Endothelial cell of umbilical vein (primary cell): ENCODE measurements around the gene BNIP2. TPM values are rescaled to one million over a fixed set of nuclear protein-coding genes. Genes with fewer than 3 reads are reported as not detected.

Experiments
- BruUV-seq: library from RNA; stranded (reverse); fragments of 400-500 nt; replicated peaks from 2 replicates; lab custom pipeline; 2021; lab: Mats Ljungman, UMichigan
- CTCF ChIA-PET: fragments of 300-600, 350-600 bp; sonication (Branson Sonifier 250); formaldehyde crosslinking; loops from one replicate; lab custom pipeline; 2021; ENCODE audit warnings: antibody characterized with exemption, inconsistent platforms; lab: Charles Lee
- POLR2A ChIA-PET: fragments of 300-600, 350-600 bp; sonication (Branson Sonifier 250); formaldehyde crosslinking; loops from one replicate; lab custom pipeline; 2021; ENCODE audit warnings: antibody characterized with exemption, inconsistent platforms; lab: Charles Lee
- DNase-seq: peaks from one replicate; pipeline ENCODE4 v3.0.0-alpha.2; 2011; ENCODE audit warnings: low read depth, low spot score
- FAIRE-seq: peaks from 2 replicates; lab custom pipeline; 2011; peaks lifted over from hg19 to GRCh38; lab: Jason Lieb, UNC
- H2AFZ ChIP-seq: 2 replicates; pipeline ENCODE4 v1.6.0; 2012; ENCODE audit warnings: low read depth, low read length, control low read depth, inconsistent platforms
- H3K27ac ChIP-seq: 2 replicates; pipeline ENCODE4 v1.5.1; 2011; ENCODE audit warnings: low read depth, mild to moderate bottlenecking, control low read depth, low read length, moderate library complexity; ENCODE audit not compliant: insufficient read depth
- H3K27me3 ChIP-seq, 2 experiments: 2 replicates each; pipeline versions ENCODE4 v1.6.0 to v1.6.1; 2011; ENCODE audit warnings: low read length in 2 of 2, mixed read lengths in 1 of 2; ENCODE audit not compliant: control insufficient read depth in 2 of 2, insufficient read depth in 2 of 2
- H3K36me3 ChIP-seq, 2 experiments: 2 replicates in 1 of 2; 3 replicates in 1 of 2; pipeline ENCODE4 v1.5.1; 2011; ENCODE audit warnings: low read length in 2 of 2, mild to moderate bottlenecking in 1 of 2, moderate library complexity in 1 of 2; ENCODE audit not compliant: control insufficient read depth in 2 of 2, insufficient read depth in 2 of 2; ENCODE audit errors: extremely low read depth in 1 of 2
- H3K4me1 ChIP-seq: 3 replicates; pipeline ENCODE4 v1.5.1; 2011; ENCODE audit warnings: mild to moderate bottlenecking, low read length; ENCODE audit not compliant: control insufficient read depth, insufficient read depth; ENCODE audit errors: extremely low read depth
- H3K4me2 ChIP-seq: 2 replicates; pipeline ENCODE4 v1.6.1; 2011; ENCODE audit warnings: low read length, control low read depth, mixed read lengths; ENCODE audit not compliant: insufficient read depth
- H3K4me3 ChIP-seq, 3 experiments: fragments of 200-600 bp in 1 of 3; sonication (generic), shearing (Covaris generic) in 1 of 3; replicated peaks in 1 of 3; 2 replicates each; pipeline ENCODE4 v1.5.1; 2011 to 2016; ENCODE audit warnings: control low read depth in 3 of 3, low read length in 3 of 3, mild to moderate bottlenecking in 2 of 3, inconsistent platforms in 1 of 3, low read depth in 1 of 3, moderate library complexity in 1 of 3; ENCODE audit not compliant: insufficient read depth in 1 of 3
- H3K79me2 ChIP-seq: 2 replicates; pipeline ENCODE4 v1.6.0; 2012; ENCODE audit warnings: low read length, inconsistent platforms; ENCODE audit not compliant: control insufficient read depth, insufficient read depth
- H3K9ac ChIP-seq: replicated peaks from 2 replicates; pipeline ENCODE3; 2011; ENCODE audit warnings: low read length, control low read depth; ENCODE audit not compliant: insufficient read depth; ENCODE audit errors: extremely low read depth
- H3K9me1 ChIP-seq: replicated peaks from 3 replicates; pipeline ENCODE4 v1.6.0; 2011; ENCODE audit warnings: mild to moderate bottlenecking, low read length; ENCODE audit not compliant: control insufficient read depth, insufficient read depth; ENCODE audit errors: extremely low read depth
- H3K9me3 ChIP-seq: replicated peaks from 2 replicates; pipeline ENCODE4 v1.5.1; 2012; ENCODE audit warnings: low read length, inconsistent platforms; ENCODE audit not compliant: control insufficient read depth, insufficient read depth
- H4K20me1 ChIP-seq: replicated peaks from 2 replicates; pipeline ENCODE3; 2011; ENCODE audit warnings: mild to moderate bottlenecking, low read length; ENCODE audit not compliant: control insufficient read depth, insufficient read depth; ENCODE audit errors: extremely low read depth
- EZH2 ChIP-seq: IDR thresholded peaks from 2 replicates; pipeline ENCODE4 v1.6.1; 2012; ENCODE audit warnings: borderline replicate concordance, low read depth, mild to moderate bottlenecking, moderate library complexity, low read length, inconsistent platforms; ENCODE audit not compliant: severe bottlenecking
- FOS ChIP-seq: IDR thresholded peaks from 2 replicates; pipeline ENCODE4 v1.6.1; 2011; ENCODE audit warnings: mild to moderate bottlenecking, low read length, moderate library complexity, borderline replicate concordance; ENCODE audit not compliant: insufficient read depth
- GATA2 ChIP-seq: IDR thresholded peaks from 2 replicates; pipeline ENCODE4 v1.7.0; 2011; ENCODE audit warnings: low read depth, mild to moderate bottlenecking, moderate library complexity, mixed read lengths, low read length; ENCODE audit not compliant: insufficient read length, insufficient read depth
- JUN ChIP-seq: IDR thresholded peaks from 2 replicates; pipeline ENCODE4 v1.6.1; 2011; ENCODE audit warnings: borderline replicate concordance, low read depth; ENCODE audit not compliant: insufficient read length, insufficient read depth
- MYC ChIP-seq: IDR thresholded peaks from one replicate; pipeline ENCODE4 v1.6.1; 2011; ENCODE audit warnings: mild to moderate bottlenecking, low read depth, low read length
- POLR2A ChIP-seq: IDR thresholded peaks from 2 replicates; pipeline ENCODE4 v1.6.1; 2012; ENCODE audit warnings: low read depth, mild to moderate bottlenecking, control low read depth, low read length
- POLR2AphosphoS5 ChIP-seq: IDR thresholded peaks from 2 replicates; pipeline ENCODE4 v1.6.1; 2012; ENCODE audit warnings: low read depth, mild to moderate bottlenecking, control low read depth, low read length, moderate library complexity; ENCODE audit not compliant: insufficient read depth
- dilution Hi-C: fragments of 300-500 bp; cut with MboI; formaldehyde crosslinking; loops from one replicate; pipeline ENCODE4 v1.15.0; 2019; ENCODE audit warnings: low sequenced_read_pairs; ENCODE audit not compliant: extremely low pct_ligation_motif_present
- intact Hi-C: fragments of 100-400 bp; cut with micrococcal nuclease; formaldehyde crosslinking; loops from one replicate; pipeline ENCODE4 v1.10.0; 2022
- polyA plus RNA-seq, 4 experiments: library from polyadenylated mRNA; depleted of rRNA in 3 of 4; stranded (reverse) in 3 of 4; unstranded in 1 of 4; fragments of >200 nt; gene quantifications; 2 replicates each; pipeline versions ENCODE4 v1.2.1 to v1.2.3, GENCODE V29; 2011 to 2012; ENCODE audit warnings: missing spikeins in 1 of 4
- total RNA-seq: library from RNA; stranded (reverse); gene quantifications from 2 replicates; pipeline ENCODE4 v1.2.3, GENCODE V29; 2021

Gene BNIP2
- total and polyA plus RNA-seq, 2 donors (not counting 3 experiments of a cell fraction or from before 2014, with no cell fraction given) = 39.1 to 90.1 TPM

- dilution Hi-C loops (no loop called here), intact Hi-C loops (no loop called here)
- TF ChIP-seq MYC (no peak), EZH2 (no peak), POLR2A (no peak), GATA2 (no peak)
- peaks cover 14% of the 10 kb centered on the region for H3K4me1 ChIP-seq
- H3K4me2 ChIP-seq = no peak overlapping the region
- H3K36me3 ChIP-seq = no peaks in the 10 kb centered on the region
- H2AFZ ChIP-seq = no peak overlapping the region
- no peak overlapping the region for H3K27ac ChIP-seq
- no peaks in the 10 kb centered on the region for H3K9me1 ChIP-seq
- H4K20me1 ChIP-seq = no peaks in the 10 kb centered on the region
- no peaks in the 10 kb centered on the region for H3K27me3 ChIP-seq
- DNase-seq (no peak), FAIRE-seq (no peak)
- ChIA-PET POLR2A (no interaction called here), CTCF (interaction anchor here (0.9 kb wide), 1 partner anchor 13 kb away, joined by 3 read pairs; no protein-coding TSS in a partner anchor)
- no peak overlapping the region for H3K4me3 ChIP-seq
- H3K9me3 ChIP-seq = no peaks in the 10 kb centered on the region
- no peak overlapping the region for H3K9ac ChIP-seq
- H3K79me2 ChIP-seq = no peaks in the 10 kb centered on the region
- BruUV-seq = no TSS peak
Measured at GRCh38 chr15:59703979-59704796, 15.1 kb upstream of the BNIP2 start.

- no peak overlapping the region for H3K27ac ChIP-seq
- dilution Hi-C loops (no loop called here), intact Hi-C loops (no loop called here)
- H3K4me1 ChIP-seq = peaks cover 14% of the 10 kb centered on the region
- DNase-seq = no peak
- H3K27me3 ChIP-seq = no peaks in the 10 kb centered on the region
- TF ChIP-seq MYC (no peak), FOS (peak; percentile 22), POLR2AphosphoS5 (no peak), EZH2 (no peak), JUN (no peak)
- BruUV-seq = no TSS peak
- H3K4me3 ChIP-seq = no peak overlapping the region
- no peak for FAIRE-seq
- no peaks in the 10 kb centered on the region for H3K36me3 ChIP-seq
- ChIA-PET CTCF (no interaction called here), POLR2A (no interaction called here)
- H3K9me1 ChIP-seq = no peaks in the 10 kb centered on the region
- H3K9me3 ChIP-seq = no peaks in the 10 kb centered on the region
- no peak overlapping the region for H3K4me2 ChIP-seq
- H2AFZ ChIP-seq = no peak overlapping the region
- H3K79me2 ChIP-seq = no peaks in the 10 kb centered on the region
- H3K9ac ChIP-seq = no peak overlapping the region
- no peaks in the 10 kb centered on the region for H4K20me1 ChIP-seq
Measured at GRCh38 chr15:59702351-59702750, 13.2 kb upstream of the BNIP2 start.
